HPDE6-E6E7 (cell line): ENCODE data around the gene GALR1.
"Not testable (repeated sequence)": the region's sequence is repeated elsewhere in the genome, so short reads cannot be mapped to it uniquely, and the experiment has no call there.

Experiments
- DNase-seq: peaks from one replicate; pipeline ENCODE4 v3.0.0; 2011; ENCODE audit warnings: missing footprints; ENCODE audit errors: extremely low spot score

The GALR1 gene

GRCh38 chr18:77249569-77250500 is at the start of gene GALR1:
Gene GALR1 (plus strand): TSS chr18:77249848. CDS start chr18:77250549, 701 bp downstream.
- no peak for DNase-seq

GRCh38 chr18:77201506-77201905 is 48.1 kb upstream of the GALR1 start:
- DNase-seq: peak; percentile 84

GRCh38 chr18:77202329-77202728 is 47.3 kb upstream of the GALR1 start:
- no peak for DNase-seq

- DNase-seq: no peak
Observed at GRCh38 chr18:77203071-77203470, 46.6 kb upstream of the GALR1 start.

- DNase-seq: no peak
Observed at GRCh38 chr18:77203851-77204250, 45.8 kb upstream of the GALR1 start.

- no peak for DNase-seq
Observed at GRCh38 chr18:77205769-77206168, 43.9 kb upstream of the GALR1 start.

GRCh38 chr18:77206676-77207374 is 42.8 kb upstream of the GALR1 start:
- DNase-seq: no peak

- DNase-seq: peak; percentile 32
Observed at GRCh38 chr18:77207540-77207939, 42.1 kb upstream of the GALR1 start.

- peak; percentile 53 for DNase-seq
Observed at GRCh38 chr18:77208964-77209363, 40.7 kb upstream of the GALR1 start.

- DNase-seq: no peak
Observed at GRCh38 chr18:77209587-77209986, 40.1 kb upstream of the GALR1 start.

GRCh38 chr18:77210249-77210648 is 39.4 kb upstream of the GALR1 start:
- no peak for DNase-seq

GRCh38 chr18:77218642-77219041 is 31.0 kb upstream of the GALR1 start:
- DNase-seq: no peak

- DNase-seq: no peak
Observed at GRCh38 chr18:77220726-77221125, 28.9 kb upstream of the GALR1 start.

- DNase-seq: no peak
Observed at GRCh38 chr18:77222464-77222863, 27.2 kb upstream of the GALR1 start.

- DNase-seq: no peak
Observed at GRCh38 chr18:77223221-77223639, 26.4 kb upstream of the GALR1 start.

- peak; percentile 42 for DNase-seq
Observed at GRCh38 chr18:77223653-77224052, 26.0 kb upstream of the GALR1 start.

- no peak for DNase-seq
Observed at GRCh38 chr18:77230645-77231044, 19.0 kb upstream of the GALR1 start.

- DNase-seq: no peak
Observed at GRCh38 chr18:77234504-77235365, 14.9 kb upstream of the GALR1 start.

- DNase-seq: not testable (repeated sequence)
Observed at GRCh38 chr18:77239285-77239684, 10.4 kb upstream of the GALR1 start.

- no peak for DNase-seq
Observed at GRCh38 chr18:77248873-77249568, 627 bp upstream of the GALR1 start.

- no peak for DNase-seq
Observed at GRCh38 chr18:77250501-77250925, 865 bp downstream of the GALR1 start.
